Measurements from ENCODE around the gene SPACA5.

SPACA5 gene

GRCh38 chrX:48035891-48036290 lies 29.1 kb downstream of the SPACA5 start:
- Histone ChIP-seq H3K9me3 (no peaks in the 10 kb centered on the region), H3K36me3 (no peaks in the 10 kb centered on the region), H3K4me3 (ENCODE audit: low read depth, low read length) (no peak overlapping the region), H3K27me3 (no peaks in the 10 kb centered on the region), H3K4me1 (no peaks in the 10 kb centered on the region)
- no peak for TF ChIP-seq CTCF (IDR thresholded peaks at IDR 0.05; ENCODE audit: low read depth, low read length)
- no peak for DNase-seq

- Histone ChIP-seq H3K36me3 (no peaks in the 10 kb centered on the region), H3K27me3 (no peaks in the 10 kb centered on the region), H3K4me1 (no peaks in the 10 kb centered on the region), H3K4me3 (ENCODE audit: low read depth, low read length) (no peak overlapping the region), H3K9me3 (no peaks in the 10 kb centered on the region)
- no peak for TF ChIP-seq CTCF (IDR thresholded peaks at IDR 0.05; ENCODE audit: low read depth, low read length)
- DNase-seq = no peak
Observed at GRCh38 chrX:48043056-48043455, 36.3 kb downstream of the SPACA5 start.

GRCh38 chrX:48045410-48046311 lies 38.9 kb downstream of the SPACA5 start:
- Histone ChIP-seq H3K9me3 (no peaks in the 10 kb centered on the region), H3K27me3 (no peaks in the 10 kb centered on the region), H3K4me1 (no peaks in the 10 kb centered on the region), H3K36me3 (no peaks in the 10 kb centered on the region), H3K4me3 (ENCODE audit: low read depth, low read length) (no peak overlapping the region)
- no peak for DNase-seq
- no peak for TF ChIP-seq CTCF (IDR thresholded peaks at IDR 0.05; ENCODE audit: low read depth, low read length)

- H3K27me3 ChIP-seq = no peaks in the 10 kb centered on the region
- H3K4me3 ChIP-seq (ENCODE audit: low read depth, low read length) = no peak overlapping the region
- no peak for TF ChIP-seq CTCF (IDR thresholded peaks at IDR 0.05; ENCODE audit: low read depth, low read length)
- H3K9me3 ChIP-seq = no peaks in the 10 kb centered on the region
- no peak for DNase-seq
- H3K36me3 ChIP-seq = no peaks in the 10 kb centered on the region
- H3K4me1 ChIP-seq = no peaks in the 10 kb centered on the region
Observed at GRCh38 chrX:48046846-48047245, 40.1 kb downstream of the SPACA5 start.

- no peaks in the 10 kb centered on the region for H3K4me1 ChIP-seq
- H3K9me3 ChIP-seq = no peaks in the 10 kb centered on the region
- H3K36me3 ChIP-seq = no peaks in the 10 kb centered on the region
- no peaks in the 10 kb centered on the region for H3K27me3 ChIP-seq
- no peak for DNase-seq
- H3K4me3 ChIP-seq (ENCODE audit: low read depth, low read length) = no peak overlapping the region
- TF ChIP-seq CTCF (IDR thresholded peaks at IDR 0.05; ENCODE audit: low read depth, low read length) = no peak
Observed at GRCh38 chrX:48058621-48059295, 52.0 kb downstream of the SPACA5 start.

- no peaks in the 10 kb centered on the region for H3K4me1 ChIP-seq
- TF ChIP-seq CTCF (IDR thresholded peaks at IDR 0.05; ENCODE audit: low read depth, low read length) = no peak
- no peaks in the 10 kb centered on the region for H3K27me3 ChIP-seq
- H3K36me3 ChIP-seq = no peaks in the 10 kb centered on the region
- H3K4me3 ChIP-seq (ENCODE audit: low read depth, low read length) = no peak overlapping the region
- no peak for DNase-seq
- no peaks in the 10 kb centered on the region for H3K9me3 ChIP-seq
Observed at GRCh38 chrX:48059296-48059639, 52.5 kb downstream of the SPACA5 start.
